Choroid plexus epithelial cell (primary cell): Measurements from ENCODE around the gene KRT28.

Experiments
- DNase-seq: peaks from one replicate; pipeline ENCODE4 v3.0.0-alpha.2; 2010; ENCODE audit warnings: low read depth
- H3K4me3 ChIP-seq: 2 replicates; pipeline ENCODE4 v1.5.1; 2011; ENCODE audit warnings: low read depth, mild to moderate bottlenecking, control low read depth, low read length, moderate library complexity
- CTCF ChIP-seq: conservative IDR thresholded peaks from 2 replicates; pipeline ENCODE4 v1.5.1; 2011; ENCODE audit warnings: low read depth, mild to moderate bottlenecking, control low read depth, inconsistent platforms, low read length, moderate library complexity

KRT28 gene

GRCh38 chr17:40825599-40825998 lies 25.8 kb upstream of the KRT28 start:
- H3K4me3 ChIP-seq = no peak overlapping the region
- TF ChIP-seq CTCF = no peak
- DNase-seq = peak; percentile 10

- TF ChIP-seq CTCF = no peak
- H3K4me3 ChIP-seq = no peak overlapping the region
Measured at GRCh38 chr17:40824015-40824832, 24.5 kb upstream of the KRT28 start.

GRCh38 chr17:40822132-40822812 lies 22.5 kb upstream of the KRT28 start, which contains the start of gene KRT10:
KRT10 (minus strand) TSS chr17:40822614; CDS start chr17:40822585, 29 bp downstream.
- no peak for TF ChIP-seq CTCF
- no peak for DNase-seq
- H3K4me3 ChIP-seq = no peak within 1 kb of the TSS

More at GRCh38 chr17:40824015-40824832, 24.5 kb upstream of the KRT28 start:
- DNase-seq = no peak

GRCh38 chr17:40821536-40821935 lies 21.8 kb upstream of the KRT28 start:
- DNase-seq = no peak
- no peak for TF ChIP-seq CTCF
- no peak overlapping the region for H3K4me3 ChIP-seq

GRCh38 chr17:40820228-40820838 lies 20.6 kb upstream of the KRT28 start:
- no peak overlapping the region for H3K4me3 ChIP-seq
- no peak for TF ChIP-seq CTCF
- no peak for DNase-seq

GRCh38 chr17:40819528-40820125 lies 19.9 kb upstream of the KRT28 start:
- TF ChIP-seq CTCF = no peak
- H3K4me3 ChIP-seq = peak overlapping the region; percentile 67
- peak; percentile 45 for DNase-seq
